Measurements from ENCODE around the gene UCK2. TPM values are rescaled to one million over a fixed set of nuclear protein-coding genes. Genes with fewer than 3 reads are reported as not detected.

UCK2 gene
- total and polyA plus RNA-seq, 2 of the 8 experiments (the other 6 are each of a cell fraction or from before 2014, with no cell fraction given) = 103 to 109 TPM

- POLR2A ChIA-PET (ENCODE audit: partially characterized antibody) = no interaction called here
These were observed 99.8 kb downstream of the UCK2 start for GRCh38 chr1:165927169-165927568.

More at GRCh38 chr1:165927169-165927568, 99.8 kb downstream of the UCK2 start:
- H3K4ac ChIP-seq (replicated peaks; ENCODE audit: insufficient read length, low read depth, low read length) = no peak overlapping the region
- no peak overlapping the region for H4K8ac ChIP-seq (ENCODE audit: extremely low read depth, insufficient read depth, low read length)
- H4K91ac ChIP-seq (replicated peaks; ENCODE audit: insufficient read length, low read length) = no peak overlapping the region
- H2BK120ac ChIP-seq (replicated peaks; ENCODE audit: low read depth, low read length) = no peak overlapping the region
- no peak overlapping the region for H3K9ac ChIP-seq (replicated peaks in 1 of 4; ENCODE audit: extremely low read depth in 1 of 4, low read depth in 3 of 4, low read length in 3 of 4)
- WGBS, 2 experiments (ENCODE audit: extremely low coverage in 1 of 2, insufficient coverage in 1 of 2, insufficient read length in 1 of 2, insufficient replicate concordance in 2 of 2, low coverage in 1 of 2, low lambda C conversion rate in 2 of 2, missing lambda C conversion rate in 1 of 2) = 41% methylated on average over 2 of the region's 2 CpGs; no CpG with 5 or more reads in 1 of the 2 experiments
- H3K36me3 ChIP-seq (ENCODE audit: control insufficient read depth in 2 of 4, insufficient read depth in 4 of 4, low read length in 3 of 4) = no peaks in the 10 kb centered on the region
- no peak overlapping the region for H3K18ac ChIP-seq (ENCODE audit: extremely low read depth, low read length)
- H3K4me3 ChIP-seq (ENCODE audit: extremely low read depth in 1 of 4, insufficient read depth in 2 of 4, low read depth in 3 of 4, low read length in 4 of 4) = no peak overlapping the region
- H3K23ac ChIP-seq (ENCODE audit: insufficient read length) = no peak overlapping the region
- CTCF ChIA-PET (ENCODE audit: partially characterized antibody) = interaction anchor here (0.7 to 7.9 kb wide), 14 partner anchors 11 to 552 kb away, joined by 3 to 75 read pairs (median 7); partner anchors contain the start of gene FAM78B
- no peak overlapping the region for H3K14ac ChIP-seq (ENCODE audit: insufficient read length)
- no peak overlapping the region for H2BK5ac ChIP-seq (ENCODE audit: low read depth, low read length)
- H4K5ac ChIP-seq (ENCODE audit: insufficient read length, low read depth, low read length) = no peak overlapping the region
- H3K4me1 ChIP-seq (replicated peaks in 1 of 4; ENCODE audit: control insufficient read depth in 3 of 4, insufficient read depth in 4 of 4, low read length in 3 of 4) = no peaks in the 10 kb centered on the region
- no peak for DNase-seq (ENCODE audit: low read depth in 1 of 2, low spot score in 2 of 2)
- H2BK12ac ChIP-seq (ENCODE audit: low read depth, low read length) = no peak overlapping the region
- no peaks in the 10 kb centered on the region for H3K79me1 ChIP-seq (ENCODE audit: low read depth, low read length)
- H3K79me2 ChIP-seq (ENCODE audit: control insufficient read depth in 1 of 2, insufficient read depth in 2 of 2, low read length in 2 of 2) = no peaks in the 10 kb centered on the region
- no peaks in the 10 kb centered on the region for H3K27me3 ChIP-seq (replicated peaks in 1 of 4; ENCODE audit: control insufficient read depth in 3 of 4, extremely low read depth in 1 of 4, insufficient read depth in 3 of 4, low read length in 3 of 4)
- H2BK20ac ChIP-seq (ENCODE audit: low read length) = no peak overlapping the region
- no peak overlapping the region for H2AFZ ChIP-seq (ENCODE audit: low read length)
- H3K56ac ChIP-seq (replicated peaks; ENCODE audit: insufficient read length, low read depth, low read length) = no peak overlapping the region
- no peaks in the 10 kb centered on the region for H4K20me1 ChIP-seq (replicated peaks in 1 of 2; ENCODE audit: control insufficient read depth in 1 of 2, insufficient read depth in 2 of 2, low read length in 2 of 2)
- H2BK15ac ChIP-seq (ENCODE audit: low read length) = no peak overlapping the region
- H3K4me2 ChIP-seq (ENCODE audit: insufficient read depth in 1 of 2, low read depth in 2 of 2, low read length in 2 of 2) = no peak overlapping the region
- H2AK5ac ChIP-seq (ENCODE audit: low read depth, low read length) = no peak overlapping the region
- H3K9me3 ChIP-seq (ENCODE audit: insufficient read depth in 2 of 2, low read depth in 1 of 2, low read length in 1 of 2) = no peaks in the 10 kb centered on the region
- FAIRE-seq = no peak
- H3K23me2 ChIP-seq (ENCODE audit: low read depth, low read length) = no peaks in the 10 kb centered on the region
- no peak overlapping the region for H3K27ac ChIP-seq (ENCODE audit: low read depth, low read length)
- TF ChIP-seq NANOG (IDR thresholded peaks at IDR 0.05; ENCODE audit: insufficient read depth, low read depth, low read length, poor library complexity, severe bottlenecking) = no peak
- no peak for TF ChIP-seq EP300 (IDR thresholded peaks at IDR 0.05; ENCODE audit: borderline replicate concordance in 1 of 2, low read depth in 2 of 2, low read length in 2 of 2)
- no peak for TF ChIP-seq POLR2A (IDR thresholded peaks at IDR 0.05; ENCODE audit: control extremely low read depth in 1 of 2, low read depth in 2 of 2, low read length in 2 of 2)
- TF ChIP-seq MAX (IDR thresholded peaks at IDR 0.05) = no peak
- TF ChIP-seq CTCF (IDR thresholded peaks at IDR 0.05; ENCODE audit: control extremely low read depth in 1 of 3, insufficient read depth in 1 of 3, low read depth in 1 of 3, low read length in 3 of 3) = no peak
- no peak for TF ChIP-seq SIX5 (IDR thresholded peaks at IDR 0.05; ENCODE audit: low read depth, low read length)
- TF ChIP-seq BACH1 (IDR thresholded peaks at IDR 0.05; ENCODE audit: low read length) = no peak
- TF ChIP-seq KDM5A (IDR thresholded peaks at IDR 0.05; ENCODE audit: low read length) = no peak
- no peak for TF ChIP-seq HDAC2 (IDR thresholded peaks at IDR 0.05; ENCODE audit: borderline replicate concordance in 1 of 2, low read depth in 2 of 2, low read length in 2 of 2)
- TF ChIP-seq EGR1 (IDR thresholded peaks at IDR 0.05; ENCODE audit: borderline replicate concordance, low read depth, low read length) = no peak

Data from H1 (cell line).